Keratinocyte (primary cell): Measurements from ENCODE around the gene ZNF761.
"Not testable (repeated sequence)": the region's sequence is repeated elsewhere in the genome, so short reads cannot be mapped to it uniquely, and the experiment has no call there.

ENCODE experiments used
- EZH2 ChIP-seq: IDR thresholded peaks from one replicate; pipeline ENCODE4 v1.6.1; 2012; ENCODE audit warnings: inconsistent platforms, mild to moderate bottlenecking, low read length, moderate library complexity
- TF ChIP-seq, protein P1 (sequence below), 3 experiments: IDR thresholded peaks in 1 of 3; conservative IDR thresholded peaks in 1 of 3; optimal IDR thresholded peaks in 1 of 3; 2 replicates in 2 of 3; 3 replicates in 1 of 3; pipeline versions ENCODE3 to v1.5.1; 2011; ENCODE audit warnings: low read length in 3 of 3, mild to moderate bottlenecking in 3 of 3, moderate library complexity in 2 of 3, control low read depth in 1 of 3, inconsistent platforms in 1 of 3; ENCODE audit not compliant: insufficient read depth in 2 of 3; ENCODE audit errors: extremely low read depth in 1 of 3

DNA sequence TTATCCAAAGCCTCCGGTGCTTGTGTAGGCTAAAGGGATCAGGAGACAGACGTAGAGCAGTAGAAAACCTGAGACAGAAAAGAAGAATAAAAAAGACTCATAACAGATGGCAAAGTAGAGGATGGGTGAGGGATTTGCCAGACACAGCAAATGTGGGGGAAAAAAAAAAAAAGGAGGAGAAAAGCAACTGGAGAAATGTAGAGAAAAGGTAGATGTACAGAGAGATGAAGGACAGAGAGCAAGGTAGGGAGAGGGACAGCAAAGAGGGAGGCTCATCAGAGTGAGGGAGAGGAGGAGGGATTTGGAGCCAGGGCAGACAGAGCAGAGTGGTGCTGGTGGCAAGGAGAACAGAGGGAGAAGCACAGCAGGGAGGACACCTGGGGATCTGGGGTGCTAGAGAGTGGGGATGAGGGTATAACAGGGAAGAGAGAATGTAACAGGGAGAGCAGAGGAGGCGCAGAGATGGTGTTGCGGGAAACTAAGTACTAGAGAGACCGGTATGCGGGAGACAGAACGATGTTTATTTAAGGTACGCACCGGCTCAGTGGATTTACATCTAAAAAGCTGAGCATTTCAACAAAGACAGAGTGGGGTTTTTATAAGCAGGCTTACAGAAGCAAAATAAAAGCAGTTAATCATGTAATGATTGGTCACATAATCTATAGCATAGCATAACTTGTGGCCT, 35.8 kb upstream of the ZNF761 start:
- TF ChIP-seq, protein P1, sequence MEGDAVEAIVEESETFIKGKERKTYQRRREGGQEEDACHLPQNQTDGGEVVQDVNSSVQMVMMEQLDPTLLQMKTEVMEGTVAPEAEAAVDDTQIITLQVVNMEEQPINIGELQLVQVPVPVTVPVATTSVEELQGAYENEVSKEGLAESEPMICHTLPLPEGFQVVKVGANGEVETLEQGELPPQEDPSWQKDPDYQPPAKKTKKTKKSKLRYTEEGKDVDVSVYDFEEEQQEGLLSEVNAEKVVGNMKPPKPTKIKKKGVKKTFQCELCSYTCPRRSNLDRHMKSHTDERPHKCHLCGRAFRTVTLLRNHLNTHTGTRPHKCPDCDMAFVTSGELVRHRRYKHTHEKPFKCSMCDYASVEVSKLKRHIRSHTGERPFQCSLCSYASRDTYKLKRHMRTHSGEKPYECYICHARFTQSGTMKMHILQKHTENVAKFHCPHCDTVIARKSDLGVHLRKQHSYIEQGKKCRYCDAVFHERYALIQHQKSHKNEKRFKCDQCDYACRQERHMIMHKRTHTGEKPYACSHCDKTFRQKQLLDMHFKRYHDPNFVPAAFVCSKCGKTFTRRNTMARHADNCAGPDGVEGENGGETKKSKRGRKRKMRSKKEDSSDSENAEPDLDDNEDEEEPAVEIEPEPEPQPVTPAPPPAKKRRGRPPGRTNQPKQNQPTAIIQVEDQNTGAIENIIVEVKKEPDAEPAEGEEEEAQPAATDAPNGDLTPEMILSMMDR (optimal IDR thresholded peaks at IDR 0.05 in 1 of 3, IDR thresholded peaks at IDR 0.05 in 1 of 3, conservative IDR thresholded peaks at IDR 0.05 in 1 of 3; ENCODE audit: extremely low read depth in 1 of 3, insufficient read depth in 2 of 3, low read length in 3 of 3) = not testable (repeated sequence)
- not testable (repeated sequence) for TF ChIP-seq EZH2
